ENCODE results near the gene ST7L. TPM values are rescaled to one million over a fixed set of nuclear protein-coding genes. Genes with fewer than 3 reads are reported as not detected.

ST7L gene
- total and polyA plus RNA-seq, 2 donors (not counting 1 experiment from before 2014, with no cell fraction given): 14.6 to 18.0 TPM

DNA sequence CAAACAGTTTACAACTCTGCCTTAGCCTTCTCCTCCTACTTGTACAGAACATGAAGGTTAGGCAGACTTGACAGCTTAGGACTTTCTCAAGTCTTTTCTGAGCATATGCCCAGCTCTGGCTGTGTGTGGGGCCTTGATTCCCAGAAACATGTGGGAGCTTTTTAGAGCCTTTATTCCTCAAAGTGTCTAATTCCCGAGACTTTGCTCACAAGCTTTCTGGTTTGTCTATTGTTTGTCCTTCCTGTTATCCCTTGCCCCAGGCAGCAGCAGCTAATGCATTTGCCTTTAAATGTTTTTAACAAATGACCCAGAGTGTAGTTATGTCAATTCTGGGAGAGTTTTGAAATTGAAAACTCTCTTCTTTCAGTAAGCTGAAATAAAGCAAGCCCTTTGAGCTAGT lies 29.2 kb downstream of the ST7L start:
- no peak overlapping the region for H3K27ac ChIP-seq (ENCODE audit: insufficient read depth, low read length)
- H3K4me2 ChIP-seq (ENCODE audit: extremely low read depth, insufficient read depth, low read length): no peak overlapping the region
- no peak overlapping the region for H3K9ac ChIP-seq (ENCODE audit: insufficient read depth, low read length)
- H3K79me2 ChIP-seq (ENCODE audit: control insufficient read depth, insufficient read depth, low read length): no peaks in the 10 kb centered on the region
- H3K27me3 ChIP-seq (ENCODE audit: control insufficient read depth, insufficient read depth, low read length): no peaks in the 10 kb centered on the region
- TF ChIP-seq CTCF (conservative IDR thresholded peaks at IDR 0.05 in 1 of 2, IDR thresholded peaks at IDR 0.05 in 1 of 2; ENCODE audit: low read depth in 1 of 2, low read length in 2 of 2) (no peak), EZH2 (IDR thresholded peaks at IDR 0.05; ENCODE audit: low read length, missing control alignments) (no peak)
- no peak overlapping the region for H2AFZ ChIP-seq (ENCODE audit: low read length)
- H3K36me3 ChIP-seq (ENCODE audit: control insufficient read depth, insufficient read depth, low read length): no peaks in the 10 kb centered on the region
- H4K20me1 ChIP-seq (ENCODE audit: control insufficient read depth, extremely low read depth, insufficient read depth, low read length): no peaks in the 10 kb centered on the region
- DNase-seq (ENCODE audit: low read depth in 2 of 2): no peak
- H3K9me3 ChIP-seq (ENCODE audit: control insufficient read depth, insufficient read depth, low read depth, low read length): no peaks in the 10 kb centered on the region
- H3K4me3 ChIP-seq (replicated peaks in 1 of 4; ENCODE audit: control extremely low read depth in 1 of 4, insufficient read depth in 1 of 4, low read depth in 3 of 4, low read length in 4 of 4): no peak overlapping the region
- H3K4me1 ChIP-seq (ENCODE audit: control insufficient read depth, extremely low read depth, insufficient read depth, low read length): no peaks in the 10 kb centered on the region

GRCh38 chr1:112583366-112583765 lies 35.6 kb downstream of the ST7L start:
- no peak overlapping the region for H3K9ac ChIP-seq (ENCODE audit: insufficient read depth, low read length)
- H3K36me3 ChIP-seq (ENCODE audit: control insufficient read depth, insufficient read depth, low read length): peaks cover 1% of the 10 kb centered on the region
- no peaks in the 10 kb centered on the region for H4K20me1 ChIP-seq (ENCODE audit: control insufficient read depth, extremely low read depth, insufficient read depth, low read length)
- H3K27ac ChIP-seq (ENCODE audit: insufficient read depth, low read length): no peak overlapping the region
- TF ChIP-seq CTCF (conservative IDR thresholded peaks at IDR 0.05 in 1 of 2, IDR thresholded peaks at IDR 0.05 in 1 of 2; ENCODE audit: low read depth in 1 of 2, low read length in 2 of 2) (no peak), EZH2 (IDR thresholded peaks at IDR 0.05; ENCODE audit: low read length, missing control alignments) (no peak)
- H2AFZ ChIP-seq (ENCODE audit: low read length): no peak overlapping the region
- no peak for DNase-seq (ENCODE audit: low read depth in 2 of 2)
- no peaks in the 10 kb centered on the region for H3K4me1 ChIP-seq (ENCODE audit: control insufficient read depth, extremely low read depth, insufficient read depth, low read length)
- no peak overlapping the region for H3K4me2 ChIP-seq (ENCODE audit: extremely low read depth, insufficient read depth, low read length)
- H3K4me3 ChIP-seq (replicated peaks in 1 of 4; ENCODE audit: control extremely low read depth in 1 of 4, insufficient read depth in 1 of 4, low read depth in 3 of 4, low read length in 4 of 4): no peak overlapping the region
- no peaks in the 10 kb centered on the region for H3K27me3 ChIP-seq (ENCODE audit: control insufficient read depth, insufficient read depth, low read length)
- H3K79me2 ChIP-seq (ENCODE audit: control insufficient read depth, insufficient read depth, low read length): no peaks in the 10 kb centered on the region
- no peaks in the 10 kb centered on the region for H3K9me3 ChIP-seq (ENCODE audit: control insufficient read depth, insufficient read depth, low read depth, low read length)

DNA sequence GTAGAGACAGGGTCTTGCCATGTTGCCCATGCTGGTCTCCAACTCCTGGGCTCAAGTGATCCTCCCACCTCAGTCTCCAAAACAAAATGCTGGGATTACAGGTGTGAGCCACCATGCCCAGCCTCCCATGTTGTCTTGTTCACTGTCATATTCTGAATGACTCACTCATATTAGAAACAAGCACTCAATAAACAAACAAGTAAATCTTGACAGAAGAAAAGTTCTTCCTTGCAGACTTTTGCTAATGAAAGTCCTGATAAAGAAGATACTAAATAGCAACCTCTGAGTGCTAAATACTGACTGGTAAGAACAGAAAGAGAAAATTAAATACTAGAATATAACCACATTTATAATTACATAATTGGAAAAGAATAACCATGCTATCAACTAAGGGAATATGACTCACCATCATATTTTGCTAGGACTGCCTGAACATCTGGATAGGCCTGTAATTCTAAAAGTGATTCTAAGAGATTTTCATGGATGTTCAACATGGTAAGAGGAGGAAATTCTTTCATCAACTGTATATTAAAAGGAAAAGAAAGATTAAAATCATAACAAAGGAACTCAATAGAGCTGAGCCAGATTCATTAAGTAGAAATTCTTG lies 37.3 kb downstream of the ST7L start:
- Histone ChIP-seq H3K4me1 (ENCODE audit: control insufficient read depth, extremely low read depth, insufficient read depth, low read length) (no peaks in the 10 kb centered on the region), H3K4me2 (ENCODE audit: extremely low read depth, insufficient read depth, low read length) (no peak overlapping the region), H3K27ac (ENCODE audit: insufficient read depth, low read length) (no peak overlapping the region), H3K27me3 (ENCODE audit: control insufficient read depth, insufficient read depth, low read length) (no peaks in the 10 kb centered on the region), H3K9ac (ENCODE audit: insufficient read depth, low read length) (no peak overlapping the region), H3K4me3 (replicated peaks in 1 of 4; ENCODE audit: control extremely low read depth in 1 of 4, insufficient read depth in 1 of 4, low read depth in 3 of 4, low read length in 4 of 4) (no peak overlapping the region), H3K9me3 (ENCODE audit: control insufficient read depth, insufficient read depth, low read depth, low read length) (no peaks in the 10 kb centered on the region), H2AFZ (ENCODE audit: low read length) (no peak overlapping the region), H3K36me3 (ENCODE audit: control insufficient read depth, insufficient read depth, low read length) (peaks cover 1% of the 10 kb centered on the region), H3K79me2 (ENCODE audit: control insufficient read depth, insufficient read depth, low read length) (no peaks in the 10 kb centered on the region), H4K20me1 (ENCODE audit: control insufficient read depth, extremely low read depth, insufficient read depth, low read length) (no peaks in the 10 kb centered on the region)
- DNase-seq (ENCODE audit: low read depth in 2 of 2): peak in 1 of 2 donors; percentile 40
- TF ChIP-seq EZH2 (IDR thresholded peaks at IDR 0.05; ENCODE audit: low read length, missing control alignments) (no peak), CTCF (conservative IDR thresholded peaks at IDR 0.05 in 1 of 2, IDR thresholded peaks at IDR 0.05 in 1 of 2; ENCODE audit: low read depth in 1 of 2, low read length in 2 of 2) (no peak)

Measured in fibroblast of lung (primary cell).